OCI-LY3 (cell line): Measurements from ENCODE around the gene RMDN3.

Source experiments
- H2AFZ ChIP-seq: fragments of 200-600, 300-600 bp; shearing (Covaris generic); 2 replicates; pipeline ENCODE4 v1.6.0; 2014; ENCODE audit warnings: antibody characterized with exemption, low read depth, low read length
- H3K27ac ChIP-seq: fragments of 200-600, 300-600 bp; sonication (generic); 2 replicates; pipeline ENCODE4 v1.5.1; 2014; ENCODE audit warnings: mild to moderate bottlenecking, low read length, moderate library complexity, mixed read lengths
- H3K27me3 ChIP-seq: fragments of 200-600, 300-600 bp; sonication (generic); 2 replicates; pipeline ENCODE4 v1.6.1; 2014; ENCODE audit warnings: low read depth, low read length, mixed read lengths
- H3K36me3 ChIP-seq: fragments of 200-600, 300-600 bp; sonication (generic); replicated peaks from 2 replicates; pipeline ENCODE3; 2014; ENCODE audit warnings: low read depth, low read length, mixed read lengths
- H3K4me1 ChIP-seq: fragments of 300-600, 200-600 bp; sonication (generic); 2 replicates; pipeline ENCODE4 v1.6.1; 2014; ENCODE audit warnings: low read length, mixed read lengths
- H3K4me2 ChIP-seq: fragments of 200-600, 300-600 bp; sonication (generic); 2 replicates; pipeline ENCODE4 v1.6.1; 2014; ENCODE audit warnings: low read length, mixed read lengths
- H3K4me3 ChIP-seq: fragments of 300-600, 200-600 bp; sonication (generic); 2 replicates; pipeline ENCODE4 v1.5.1; 2014; ENCODE audit warnings: antibody characterized with exemption, mild to moderate bottlenecking, low read length, moderate library complexity
- H3K79me2 ChIP-seq: fragments of 300-600, 200-600 bp; shearing (Covaris generic); 2 replicates; pipeline ENCODE4 v1.6.1; 2014; ENCODE audit warnings: mild to moderate bottlenecking, low read length, mixed read lengths
- H3K9ac ChIP-seq: fragments of 300-600, 200-600 bp; shearing (Covaris generic); 2 replicates; pipeline ENCODE4 v1.6.0; 2014; ENCODE audit warnings: mild to moderate bottlenecking, low read length, moderate library complexity
- H3K9me3 ChIP-seq: fragments of 200-600, 300-600 bp; shearing (Covaris generic); 2 replicates; pipeline ENCODE4 v1.6.1; 2014; ENCODE audit warnings: low read length, mixed read lengths; ENCODE audit not compliant: insufficient read depth
- H4K20me1 ChIP-seq: fragments of 200-600, 300-600 bp; sonication (generic); 2 replicates; pipeline ENCODE4 v1.6.1; 2016; ENCODE audit warnings: low read length, mixed read lengths; ENCODE audit not compliant: insufficient read depth
- EZH2phosphoT487 ChIP-seq: fragments of 200-600 bp; shearing (Covaris generic); IDR thresholded peaks from 2 replicates; pipeline ENCODE4 v1.6.1; 2018; ENCODE audit warnings: antibody characterized with exemption, mixed run types, low read depth
- TF ChIP-seq, protein P1 (sequence below): fragments of 200-600, 300-600 bp; sonication (generic); IDR thresholded peaks from 2 replicates; pipeline ENCODE4 v1.5.1; 2014; ENCODE audit warnings: antibody characterized with exemption, low read length, low read depth

RMDN3 gene

DNA sequence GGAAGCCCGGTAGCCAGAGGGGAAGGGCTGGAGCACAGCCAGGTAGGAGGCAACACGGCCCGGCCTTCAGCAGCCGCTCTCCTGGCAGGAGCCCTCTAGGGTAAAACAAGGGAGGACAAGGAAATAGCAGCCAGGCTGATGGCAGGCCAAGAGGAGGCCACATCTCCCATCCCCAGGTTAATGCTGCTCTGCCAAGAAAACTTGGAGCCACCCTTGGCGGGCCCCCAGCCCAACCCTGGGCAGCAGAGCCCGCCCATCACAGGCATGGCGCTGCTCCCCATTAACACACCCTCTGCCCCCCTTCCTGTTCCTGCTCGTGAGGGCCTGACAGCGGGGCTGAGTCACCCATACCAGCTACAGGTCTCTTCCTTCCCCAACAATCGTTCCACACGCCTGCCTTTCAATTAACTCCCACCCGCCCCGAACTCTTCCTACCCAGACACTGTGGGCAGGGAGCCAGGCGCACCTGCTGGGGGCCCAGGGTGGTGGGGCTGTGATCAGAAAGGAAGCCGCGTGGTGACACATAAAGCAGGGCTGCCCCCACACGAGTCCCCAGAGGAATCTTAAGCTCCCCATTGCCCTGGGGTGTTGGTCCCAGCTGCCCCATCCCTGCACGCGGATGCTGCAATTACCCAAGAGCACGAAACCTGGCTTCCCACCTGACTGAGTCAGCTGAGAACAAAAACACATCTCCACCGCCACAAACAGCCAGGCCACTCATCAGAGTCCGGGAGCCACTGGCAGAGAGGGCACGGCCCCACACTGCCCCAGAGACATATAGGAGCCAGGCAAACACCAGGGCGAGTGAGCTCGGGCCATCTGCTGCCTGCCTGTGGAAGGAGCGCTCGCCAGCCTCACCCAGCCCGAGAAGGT is 14.5 kb upstream of the RMDN3 start, which contains the start of gene C15orf62:
C15orf62 (plus strand) TSS at position 707 of the 873 bp plus-strand sequence. CDS start 516 bp downstream, outside the sequence.
- H2AFZ ChIP-seq, result peak within 1 kb of the TSS; percentile 28; the same call in 1 of the 2 replicates
- H3K27me3 ChIP-seq, result no peaks in the 10 kb centered on the region
- H4K20me1 ChIP-seq, result no peaks in the 10 kb centered on the region
- H3K4me3 ChIP-seq, result peak within 1 kb of the TSS; percentile 69
- H3K36me3 ChIP-seq, result peaks cover 14% of the 10 kb centered on the region
- peaks cover 53% of the 10 kb centered on the region for H3K4me1 ChIP-seq
- peak within 1 kb of the TSS; percentile 66 for H3K9ac ChIP-seq
- H3K4me2 ChIP-seq, result peak within 1 kb of the TSS; percentile 88
- peak within 1 kb of the TSS; percentile 79 for H3K27ac ChIP-seq
- TF ChIP-seq, protein P1, sequence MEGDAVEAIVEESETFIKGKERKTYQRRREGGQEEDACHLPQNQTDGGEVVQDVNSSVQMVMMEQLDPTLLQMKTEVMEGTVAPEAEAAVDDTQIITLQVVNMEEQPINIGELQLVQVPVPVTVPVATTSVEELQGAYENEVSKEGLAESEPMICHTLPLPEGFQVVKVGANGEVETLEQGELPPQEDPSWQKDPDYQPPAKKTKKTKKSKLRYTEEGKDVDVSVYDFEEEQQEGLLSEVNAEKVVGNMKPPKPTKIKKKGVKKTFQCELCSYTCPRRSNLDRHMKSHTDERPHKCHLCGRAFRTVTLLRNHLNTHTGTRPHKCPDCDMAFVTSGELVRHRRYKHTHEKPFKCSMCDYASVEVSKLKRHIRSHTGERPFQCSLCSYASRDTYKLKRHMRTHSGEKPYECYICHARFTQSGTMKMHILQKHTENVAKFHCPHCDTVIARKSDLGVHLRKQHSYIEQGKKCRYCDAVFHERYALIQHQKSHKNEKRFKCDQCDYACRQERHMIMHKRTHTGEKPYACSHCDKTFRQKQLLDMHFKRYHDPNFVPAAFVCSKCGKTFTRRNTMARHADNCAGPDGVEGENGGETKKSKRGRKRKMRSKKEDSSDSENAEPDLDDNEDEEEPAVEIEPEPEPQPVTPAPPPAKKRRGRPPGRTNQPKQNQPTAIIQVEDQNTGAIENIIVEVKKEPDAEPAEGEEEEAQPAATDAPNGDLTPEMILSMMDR, result no peak
- no peak for TF ChIP-seq EZH2phosphoT487
- H3K79me2 ChIP-seq, result no peaks in the 10 kb centered on the region
- no peaks in the 10 kb centered on the region for H3K9me3 ChIP-seq

DNA sequence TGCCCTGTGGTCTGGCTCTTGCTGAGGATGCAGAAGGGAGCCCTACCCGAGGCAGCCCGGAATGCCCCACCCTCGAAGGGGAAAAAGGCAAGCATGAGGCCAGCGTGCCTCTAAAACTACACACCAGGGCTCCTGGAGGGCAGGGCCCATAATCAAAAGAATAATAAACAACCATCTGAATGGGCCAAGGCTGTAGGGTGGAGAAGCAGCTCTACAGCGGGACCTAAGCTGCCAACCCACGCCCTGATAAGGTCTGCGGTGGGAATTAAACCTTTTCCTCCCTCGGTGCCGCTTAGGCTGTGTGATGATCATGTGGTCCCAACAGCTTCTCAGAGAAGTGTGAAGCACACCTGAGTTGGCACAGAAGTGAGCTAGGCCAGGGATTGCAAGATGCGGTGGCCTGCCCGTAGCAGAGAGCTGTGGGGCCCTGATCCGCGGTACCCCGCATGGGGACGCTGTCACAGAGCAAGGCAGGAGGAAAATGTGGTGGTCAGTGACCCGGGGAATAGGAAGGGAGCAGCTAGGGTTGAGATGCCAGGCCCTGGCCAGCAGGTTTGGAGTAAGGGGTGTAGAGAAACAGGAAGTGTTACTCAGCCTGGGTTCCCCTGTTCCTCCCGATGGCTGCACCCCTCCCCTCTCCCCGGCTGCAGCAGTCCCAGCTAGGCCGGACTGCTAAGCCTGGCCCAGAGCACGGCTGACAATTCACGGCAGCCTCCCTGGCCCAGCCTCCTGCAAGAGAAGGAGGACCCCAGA is 13.6 kb upstream of the RMDN3 start:
- H3K79me2 ChIP-seq, result no peaks in the 10 kb centered on the region
- no peaks in the 10 kb centered on the region for H3K9me3 ChIP-seq
- TF ChIP-seq, protein P1, result peak; percentile 26; the same call in 1 of the 2 replicates
- TF ChIP-seq EZH2phosphoT487, result no peak
- H3K27me3 ChIP-seq, result no peaks in the 10 kb centered on the region
- peak overlapping the region; percentile 79 for H3K27ac ChIP-seq
- no peaks in the 10 kb centered on the region for H4K20me1 ChIP-seq
- peak overlapping the region; percentile 88 for H3K4me2 ChIP-seq
- H2AFZ ChIP-seq, result 0 out of 2 replicates have a peak overlapping the region, but pooled peaks have one; percentile 28
- peaks cover 55% of the 10 kb centered on the region for H3K4me1 ChIP-seq
- H3K9ac ChIP-seq, result peak overlapping the region; percentile 66
- H3K36me3 ChIP-seq, result peaks cover 14% of the 10 kb centered on the region
- peak overlapping the region; percentile 69 for H3K4me3 ChIP-seq

DNA sequence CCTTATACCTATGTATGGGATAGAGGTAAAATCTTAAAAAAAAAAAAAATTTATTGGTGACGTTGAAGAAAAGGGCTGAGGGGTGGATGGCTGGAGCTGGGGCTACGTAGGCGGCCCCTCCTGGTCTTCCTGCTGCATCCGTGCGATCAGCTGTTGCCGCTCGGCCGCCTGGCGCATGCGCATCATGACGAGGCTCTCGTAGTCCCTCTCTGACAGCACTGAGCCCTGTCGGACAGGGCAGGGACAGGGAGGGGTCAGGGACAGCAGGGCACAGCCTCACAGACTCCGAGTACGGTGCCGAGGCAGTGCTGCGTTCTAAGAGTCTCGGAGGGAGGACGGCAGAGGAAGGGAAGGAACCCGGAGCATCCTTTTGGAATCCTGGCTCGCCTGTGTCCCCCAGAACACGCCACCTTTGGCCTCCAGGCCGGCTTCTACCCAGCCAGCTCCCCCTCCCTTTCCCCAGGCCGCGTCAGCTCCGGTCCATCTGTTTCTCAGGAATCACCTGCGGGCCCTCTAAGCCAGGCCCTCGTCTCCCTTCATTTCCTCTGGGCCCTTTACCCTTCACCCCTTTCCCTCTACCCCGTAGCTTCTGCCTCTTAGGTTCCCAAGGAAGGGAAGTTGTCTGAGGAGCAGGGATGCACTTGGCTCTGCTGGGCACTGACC is 12.9 kb upstream of the RMDN3 start:
- Histone ChIP-seq H4K20me1 (no peaks in the 10 kb centered on the region), H3K9me3 (no peaks in the 10 kb centered on the region), H3K4me3 (no peak overlapping the region), H3K9ac (no peak overlapping the region), H3K27ac (peak overlapping the region; percentile 79), H3K79me2 (no peaks in the 10 kb centered on the region), H3K27me3 (no peaks in the 10 kb centered on the region), H3K4me1 (peaks cover 59% of the 10 kb centered on the region), H3K36me3 (peaks cover 14% of the 10 kb centered on the region), H3K4me2 (peak overlapping the region; percentile 88), H2AFZ (no peak overlapping the region)
- no peak for TF ChIP-seq EZH2phosphoT487
- TF ChIP-seq, protein P1, result no peak
